Measurements from ENCODE around the gene KRTAP8-1.

Gene KRTAP8-1

GRCh38 chr21:30813174-30813573 is at the start of gene KRTAP8-1:
KRTAP8-1 (minus strand) TSS chr21:30813274; CDS start chr21:30813220, 54 bp downstream.
- no peaks in the 10 kb centered on the region for H3K27me3 ChIP-seq (ENCODE audit: control insufficient read depth in 1 of 2, insufficient read depth in 2 of 2, low read length in 2 of 2)
- no peaks in the 10 kb centered on the region for H3K9me3 ChIP-seq (ENCODE audit: control insufficient read depth in 2 of 2, low read length in 2 of 2)
- H3K4me1 ChIP-seq (ENCODE audit: control insufficient read depth, insufficient read depth, low read length) = no peaks in the 10 kb centered on the region
- H3K4me3 ChIP-seq (ENCODE audit: low read length in 2 of 2) = no peak within 1 kb of the TSS
- H3K27ac ChIP-seq (ENCODE audit: low read length) = no peak within 1 kb of the TSS
- H3K9ac ChIP-seq (ENCODE audit: low read length in 2 of 2) = no peak within 1 kb of the TSS
- H3K36me3 ChIP-seq (ENCODE audit: control insufficient read depth in 2 of 2, insufficient read depth in 2 of 2, low read length in 2 of 2) = no peaks in the 10 kb centered on the region

DNA sequence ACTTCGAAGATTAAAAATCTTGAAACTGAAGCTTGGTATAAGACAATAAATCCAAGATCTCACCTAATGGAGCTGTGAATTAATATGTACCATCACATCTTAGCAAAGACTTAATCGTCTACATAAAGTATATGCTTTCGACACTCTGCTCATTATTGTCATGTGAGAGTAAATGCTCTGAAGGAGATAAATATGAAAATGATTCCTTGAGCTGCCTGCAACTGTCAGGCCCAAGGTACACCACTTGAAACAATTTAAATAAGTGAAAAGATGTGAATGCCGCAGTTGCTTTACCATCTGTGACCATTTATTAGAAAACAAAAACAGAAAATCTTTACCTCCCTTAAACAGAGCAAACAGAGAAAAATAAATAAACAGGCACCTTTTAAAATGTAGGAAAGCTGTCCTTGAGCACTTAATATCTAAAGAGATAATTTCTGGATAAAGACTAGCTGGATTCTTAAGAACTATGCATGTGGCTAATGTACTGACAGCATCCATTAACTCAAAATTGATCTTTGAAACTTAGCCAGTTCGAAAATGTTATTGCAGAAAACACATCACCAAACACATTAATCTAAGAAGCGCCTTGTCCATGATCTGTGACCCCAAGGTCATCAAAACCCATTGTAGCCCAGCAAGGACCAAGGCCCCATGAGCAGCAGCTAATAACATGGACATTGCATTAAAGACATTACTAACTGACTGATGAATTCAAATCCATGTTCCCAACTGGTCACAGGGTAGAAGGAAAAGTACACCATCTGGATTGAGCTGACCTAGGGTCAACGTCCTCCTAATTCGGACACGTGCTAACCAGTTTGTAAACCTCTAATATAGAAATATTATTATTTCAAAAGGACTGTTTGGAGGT is 34.8 kb upstream of the KRTAP8-1 start:
- H3K9me3 ChIP-seq (ENCODE audit: control insufficient read depth in 2 of 2, low read length in 2 of 2) = peaks cover 0 to 2% of the 10 kb centered on the region in 2 donors
- H3K4me1 ChIP-seq (ENCODE audit: control insufficient read depth, insufficient read depth, low read length) = no peaks in the 10 kb centered on the region
- H3K9ac ChIP-seq (ENCODE audit: low read length in 2 of 2) = no peak overlapping the region
- no peaks in the 10 kb centered on the region for H3K27me3 ChIP-seq (ENCODE audit: control insufficient read depth in 1 of 2, insufficient read depth in 2 of 2, low read length in 2 of 2)
- H3K36me3 ChIP-seq (ENCODE audit: control insufficient read depth in 2 of 2, insufficient read depth in 2 of 2, low read length in 2 of 2) = no peaks in the 10 kb centered on the region
- no peak overlapping the region for H3K4me3 ChIP-seq (ENCODE audit: low read length in 2 of 2)
- H3K27ac ChIP-seq (ENCODE audit: low read length) = no peak overlapping the region

DNA sequence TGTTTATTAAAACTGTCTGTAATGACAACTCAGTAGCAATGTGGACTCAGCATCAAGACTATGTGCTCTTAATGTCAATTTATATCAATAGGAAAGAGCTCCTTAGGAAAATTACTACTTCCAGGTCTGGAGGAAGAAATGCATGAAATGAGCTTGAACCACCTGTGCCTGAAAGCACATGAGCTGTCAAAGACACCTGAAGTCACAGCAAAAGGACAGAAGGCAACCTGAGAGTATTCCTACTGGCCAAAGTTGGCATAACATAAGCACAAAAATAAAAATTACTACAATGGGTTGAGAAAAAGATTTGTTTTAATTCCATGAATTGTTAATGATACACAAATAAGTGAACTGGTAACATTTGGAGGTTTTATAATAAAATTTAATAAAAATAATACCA is 29.9 kb upstream of the KRTAP8-1 start:
- Histone ChIP-seq H3K27ac (ENCODE audit: low read length) (no peak overlapping the region), H3K4me3 (ENCODE audit: low read length in 2 of 2) (no peak overlapping the region), H3K27me3 (ENCODE audit: control insufficient read depth in 1 of 2, insufficient read depth in 2 of 2, low read length in 2 of 2) (no peaks in the 10 kb centered on the region), H3K36me3 (ENCODE audit: control insufficient read depth in 2 of 2, insufficient read depth in 2 of 2, low read length in 2 of 2) (no peaks in the 10 kb centered on the region), H3K9ac (ENCODE audit: low read length in 2 of 2) (no peak overlapping the region), H3K9me3 (ENCODE audit: control insufficient read depth in 2 of 2, low read length in 2 of 2) (no peaks in the 10 kb centered on the region), H3K4me1 (ENCODE audit: control insufficient read depth, insufficient read depth, low read length) (no peaks in the 10 kb centered on the region)

GRCh38 chr21:30839304-30839703 is 26.2 kb upstream of the KRTAP8-1 start:
- Histone ChIP-seq H3K9ac (ENCODE audit: low read length in 2 of 2) (no peak overlapping the region), H3K4me3 (ENCODE audit: low read length in 2 of 2) (no peak overlapping the region), H3K36me3 (ENCODE audit: control insufficient read depth in 2 of 2, insufficient read depth in 2 of 2, low read length in 2 of 2) (no peaks in the 10 kb centered on the region), H3K4me1 (ENCODE audit: control insufficient read depth, insufficient read depth, low read length) (no peaks in the 10 kb centered on the region), H3K27ac (ENCODE audit: low read length) (no peak overlapping the region), H3K9me3 (ENCODE audit: control insufficient read depth in 2 of 2, low read length in 2 of 2) (no peaks in the 10 kb centered on the region), H3K27me3 (ENCODE audit: control insufficient read depth in 1 of 2, insufficient read depth in 2 of 2, low read length in 2 of 2) (no peaks in the 10 kb centered on the region)

- H3K27me3 ChIP-seq (ENCODE audit: control insufficient read depth in 1 of 2, insufficient read depth in 2 of 2, low read length in 2 of 2) = no peaks in the 10 kb centered on the region
- H3K4me1 ChIP-seq (ENCODE audit: control insufficient read depth, insufficient read depth, low read length) = no peaks in the 10 kb centered on the region
- no peak overlapping the region for H3K27ac ChIP-seq (ENCODE audit: low read length)
- H3K36me3 ChIP-seq (ENCODE audit: control insufficient read depth in 2 of 2, insufficient read depth in 2 of 2, low read length in 2 of 2) = no peaks in the 10 kb centered on the region
- no peaks in the 10 kb centered on the region for H3K9me3 ChIP-seq (ENCODE audit: control insufficient read depth in 2 of 2, low read length in 2 of 2)
- no peak overlapping the region for H3K4me3 ChIP-seq (ENCODE audit: low read length in 2 of 2)
- no peak overlapping the region for H3K9ac ChIP-seq (ENCODE audit: low read length in 2 of 2)
These were observed 25.5 kb upstream of the KRTAP8-1 start for GRCh38 chr21:30838536-30838935.

GRCh38 chr21:30831194-30831765 is 18.2 kb upstream of the KRTAP8-1 start:
- no peak overlapping the region for H3K4me3 ChIP-seq (ENCODE audit: low read length in 2 of 2)
- no peak overlapping the region for H3K9ac ChIP-seq (ENCODE audit: low read length in 2 of 2)
- no peaks in the 10 kb centered on the region for H3K27me3 ChIP-seq (ENCODE audit: control insufficient read depth in 1 of 2, insufficient read depth in 2 of 2, low read length in 2 of 2)

DNA sequence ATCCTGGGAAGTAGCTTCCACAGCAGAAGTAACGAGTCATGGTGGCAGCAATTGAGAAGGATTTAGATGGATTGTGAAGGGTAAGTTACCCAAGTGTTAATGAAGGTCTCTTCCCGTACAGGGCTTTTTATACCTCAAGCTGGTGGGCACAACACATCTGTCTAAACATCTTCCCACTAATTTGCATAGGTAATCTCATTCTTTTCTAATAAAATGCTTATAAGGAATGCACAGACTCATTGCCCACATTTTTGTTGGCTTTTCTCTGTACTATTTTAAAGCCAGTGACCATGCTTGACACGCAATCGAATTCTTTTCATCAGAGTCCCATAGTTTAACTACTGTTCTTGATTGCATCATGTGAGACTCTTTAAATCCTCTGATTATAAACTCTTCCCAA is 16.6 kb upstream of the KRTAP8-1 start, which contains the start of gene KRTAP7-1:
Gene KRTAP7-1 (minus strand): TSS at position 101 of the 400 bp plus-strand sequence. CDS start 61 bp downstream, at position 40.
- Histone ChIP-seq H3K27ac (ENCODE audit: low read length) (no peak within 1 kb of the TSS), H3K9me3 (ENCODE audit: control insufficient read depth in 2 of 2, low read length in 2 of 2) (peaks cover 8 to 11% of the 10 kb centered on the region in 2 donors), H3K9ac (ENCODE audit: low read length in 2 of 2) (no peak within 1 kb of the TSS), H3K4me1 (ENCODE audit: control insufficient read depth, insufficient read depth, low read length) (no peaks in the 10 kb centered on the region), H3K36me3 (ENCODE audit: control insufficient read depth in 2 of 2, insufficient read depth in 2 of 2, low read length in 2 of 2) (no peaks in the 10 kb centered on the region), H3K4me3 (ENCODE audit: low read length in 2 of 2) (no peak within 1 kb of the TSS), H3K27me3 (ENCODE audit: control insufficient read depth in 1 of 2, insufficient read depth in 2 of 2, low read length in 2 of 2) (no peaks in the 10 kb centered on the region)

More at GRCh38 chr21:30831194-30831765, 18.2 kb upstream of the KRTAP8-1 start:
- Histone ChIP-seq H3K9me3 (ENCODE audit: control insufficient read depth in 2 of 2, low read length in 2 of 2) (peaks cover 5 to 11% of the 10 kb centered on the region in 2 donors), H3K27ac (ENCODE audit: low read length) (no peak overlapping the region), H3K4me1 (ENCODE audit: control insufficient read depth, insufficient read depth, low read length) (no peaks in the 10 kb centered on the region), H3K36me3 (ENCODE audit: control insufficient read depth in 2 of 2, insufficient read depth in 2 of 2, low read length in 2 of 2) (no peaks in the 10 kb centered on the region)

DNA sequence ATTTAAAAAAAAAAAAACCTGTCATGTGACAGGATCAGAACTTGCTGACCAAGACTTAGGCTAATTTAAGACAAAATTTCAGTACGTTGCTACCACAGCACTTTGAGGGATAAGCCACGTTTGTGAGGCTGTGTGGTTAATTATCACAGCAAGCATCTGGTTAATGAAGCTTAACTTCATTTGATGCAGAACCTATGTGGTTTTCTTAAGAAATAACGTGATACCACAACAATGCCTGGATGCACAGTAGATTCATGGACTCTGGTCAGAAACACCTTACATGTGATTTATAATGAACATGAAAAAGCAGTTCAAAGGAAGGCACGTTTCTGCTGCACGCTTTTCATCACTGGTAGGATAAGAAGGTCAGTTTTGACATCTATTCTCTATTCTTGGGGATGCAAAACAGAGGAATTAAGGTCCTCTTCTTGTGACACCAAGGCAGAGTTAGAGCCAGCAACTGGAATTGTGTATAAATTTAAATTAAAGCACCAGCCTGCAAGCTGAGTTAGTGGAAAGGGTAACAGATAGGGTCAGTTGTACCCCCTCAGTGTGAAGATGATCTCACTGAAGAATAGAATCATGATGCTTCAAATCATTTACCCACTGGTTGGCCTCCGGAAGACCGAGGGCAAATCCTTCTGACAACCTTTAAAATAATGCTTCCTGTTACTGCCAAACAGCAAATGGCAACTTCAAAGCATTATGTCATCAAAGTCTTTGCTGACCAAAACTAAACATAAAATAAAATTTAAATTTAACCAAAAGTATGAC is 6.0 kb upstream of the KRTAP8-1 start:
- Histone ChIP-seq H3K36me3 (ENCODE audit: control insufficient read depth in 2 of 2, insufficient read depth in 2 of 2, low read length in 2 of 2) (no peaks in the 10 kb centered on the region), H3K9ac (ENCODE audit: low read length in 2 of 2) (no peak overlapping the region), H3K27me3 (ENCODE audit: control insufficient read depth in 1 of 2, insufficient read depth in 2 of 2, low read length in 2 of 2) (no peaks in the 10 kb centered on the region), H3K4me1 (ENCODE audit: control insufficient read depth, insufficient read depth, low read length) (no peaks in the 10 kb centered on the region), H3K9me3 (ENCODE audit: control insufficient read depth in 2 of 2, low read length in 2 of 2) (no peaks in the 10 kb centered on the region), H3K4me3 (ENCODE audit: low read length in 2 of 2) (no peak overlapping the region), H3K27ac (ENCODE audit: low read length) (no peak overlapping the region)

DNA sequence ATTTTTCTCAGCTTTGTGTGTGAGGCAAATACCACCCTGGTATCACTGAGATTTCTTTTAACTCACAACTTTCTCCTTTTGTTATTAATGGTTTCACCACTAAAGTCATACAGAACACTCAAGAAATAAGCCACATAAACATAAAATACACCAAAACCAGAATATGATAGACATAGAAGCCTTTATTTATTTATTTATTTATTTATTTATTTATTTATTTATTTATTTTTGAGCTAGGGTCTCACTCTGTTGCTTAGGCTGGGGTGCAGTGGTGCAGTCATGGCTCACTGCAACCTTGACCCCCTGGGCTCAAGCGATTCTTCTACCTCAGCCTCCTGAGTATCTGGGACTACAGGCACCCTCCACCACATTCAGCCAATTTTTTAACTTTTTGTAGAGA is 12.5 kb downstream of the KRTAP8-1 start:
- no peaks in the 10 kb centered on the region for H3K9me3 ChIP-seq (ENCODE audit: control insufficient read depth in 2 of 2, low read length in 2 of 2)
- H3K27me3 ChIP-seq (ENCODE audit: control insufficient read depth in 1 of 2, insufficient read depth in 2 of 2, low read length in 2 of 2) = no peaks in the 10 kb centered on the region
- H3K36me3 ChIP-seq (ENCODE audit: control insufficient read depth in 2 of 2, insufficient read depth in 2 of 2, low read length in 2 of 2) = no peaks in the 10 kb centered on the region
- H3K9ac ChIP-seq (ENCODE audit: low read length in 2 of 2) = no peak overlapping the region
- H3K4me1 ChIP-seq (ENCODE audit: control insufficient read depth, insufficient read depth, low read length) = no peaks in the 10 kb centered on the region
- H3K27ac ChIP-seq (ENCODE audit: low read length) = no peak overlapping the region
- no peak overlapping the region for H3K4me3 ChIP-seq (ENCODE audit: low read length in 2 of 2)

- Histone ChIP-seq H3K4me3 (ENCODE audit: low read length in 2 of 2) (no peak overlapping the region), H3K27ac (ENCODE audit: low read length) (no peak overlapping the region), H3K27me3 (ENCODE audit: control insufficient read depth in 1 of 2, insufficient read depth in 2 of 2, low read length in 2 of 2) (no peaks in the 10 kb centered on the region), H3K36me3 (ENCODE audit: control insufficient read depth in 2 of 2, insufficient read depth in 2 of 2, low read length in 2 of 2) (no peaks in the 10 kb centered on the region), H3K9me3 (ENCODE audit: control insufficient read depth in 2 of 2, low read length in 2 of 2) (no peaks in the 10 kb centered on the region), H3K4me1 (ENCODE audit: control insufficient read depth, insufficient read depth, low read length) (no peaks in the 10 kb centered on the region), H3K9ac (ENCODE audit: low read length in 2 of 2) (no peak overlapping the region)
These were observed 19.3 kb downstream of the KRTAP8-1 start for GRCh38 chr21:30793581-30794314.

All from stomach smooth muscle (tissue), 2 donors.